Measurements from ENCODE around the gene NELL1.

The NELL1 gene

DNA sequence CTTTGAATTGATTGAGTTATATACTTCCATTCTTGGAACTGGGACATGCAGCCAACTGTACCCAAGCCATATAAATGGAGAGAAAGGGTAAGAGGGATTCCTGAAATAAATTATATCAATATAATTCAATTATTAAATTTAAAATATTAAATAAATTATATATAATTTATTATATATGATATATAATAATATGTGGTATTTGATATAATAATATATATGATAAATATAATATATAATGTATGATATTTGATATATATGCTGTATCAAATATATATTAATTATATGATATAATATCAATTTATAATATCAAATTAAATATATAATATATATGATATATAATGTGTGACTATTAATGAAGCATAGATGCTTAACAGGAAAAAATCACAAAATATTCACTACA lies 677.0 kb downstream of the NELL1 start:
- DNase-seq (ENCODE audit: low spot score), result no peak

DNA sequence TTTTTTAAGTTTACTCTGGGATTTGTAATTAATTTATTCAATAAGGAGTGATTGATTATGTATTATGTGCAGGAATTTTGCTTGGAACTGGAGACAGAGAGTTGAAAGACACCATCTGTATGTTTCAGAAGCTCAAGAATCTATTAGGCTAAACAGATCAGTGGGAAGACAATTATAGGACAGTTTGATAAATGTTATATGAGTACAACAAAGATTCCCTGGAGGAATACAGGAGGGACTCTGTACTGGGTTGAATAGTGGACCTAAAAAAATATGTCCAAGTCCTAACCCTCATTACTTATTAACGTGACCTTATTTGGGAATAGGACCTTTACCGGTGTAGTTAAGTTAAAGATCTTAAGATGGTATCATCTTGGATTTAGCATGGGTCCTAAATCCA lies 681.2 kb downstream of the NELL1 start:
- DNase-seq (ENCODE audit: low spot score), result no peak

DNA sequence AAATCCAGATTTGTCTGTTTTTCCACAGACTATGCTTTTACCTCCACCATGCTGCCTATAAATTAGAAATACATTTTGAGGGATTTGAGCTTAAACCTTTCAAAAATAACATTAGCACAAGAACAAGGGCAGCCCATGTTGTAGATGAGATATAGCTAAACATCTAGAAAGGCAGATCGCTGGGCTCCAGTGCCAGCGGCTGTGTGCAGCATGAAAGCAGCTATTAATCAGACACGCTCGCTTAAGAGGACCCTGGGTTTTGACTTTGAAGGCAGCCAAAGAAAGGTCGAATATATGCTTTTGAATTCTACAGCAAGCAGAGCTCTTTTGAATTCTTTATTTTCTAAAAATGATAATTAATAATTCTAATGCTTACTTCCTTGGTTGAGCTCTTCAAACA lies 684.0 kb downstream of the NELL1 start:
- DNase-seq (ENCODE audit: low spot score), result no peak

DNA sequence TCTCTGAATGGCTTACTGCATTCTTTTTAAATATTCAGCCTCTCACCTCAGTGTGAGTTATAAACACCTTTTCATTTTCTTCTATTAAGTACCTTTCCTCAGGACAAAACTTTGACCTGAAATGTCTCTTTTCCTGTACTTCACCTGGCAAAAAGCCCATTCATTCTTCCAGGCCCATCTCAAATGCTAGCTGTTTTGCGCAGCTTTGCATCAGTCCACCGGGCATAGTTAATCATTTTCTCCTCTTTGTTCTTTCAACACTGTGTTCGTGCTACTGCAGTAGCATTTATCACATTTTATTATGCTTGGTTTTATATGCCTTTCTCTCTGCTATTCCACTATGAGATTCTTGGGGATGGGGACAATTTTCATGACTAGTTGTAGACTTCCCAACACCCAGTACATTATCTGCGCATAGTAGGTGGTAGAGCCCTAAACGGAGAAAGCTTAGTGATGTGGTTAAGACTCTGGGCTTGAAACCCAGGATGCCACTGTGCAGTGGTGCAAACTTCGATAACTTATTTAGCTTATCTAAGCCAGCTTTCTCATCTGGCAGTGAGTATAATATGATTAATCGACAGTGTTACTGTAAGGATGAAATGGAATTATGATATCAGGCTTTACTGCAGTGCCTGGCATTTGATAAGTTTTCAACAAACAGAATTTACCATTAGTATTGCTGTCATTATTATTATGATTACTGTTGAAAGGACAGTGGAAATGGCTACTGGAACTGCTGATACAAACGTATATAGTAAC lies 695.7 kb downstream of the NELL1 start:
- no peak for DNase-seq (ENCODE audit: low spot score)

DNA sequence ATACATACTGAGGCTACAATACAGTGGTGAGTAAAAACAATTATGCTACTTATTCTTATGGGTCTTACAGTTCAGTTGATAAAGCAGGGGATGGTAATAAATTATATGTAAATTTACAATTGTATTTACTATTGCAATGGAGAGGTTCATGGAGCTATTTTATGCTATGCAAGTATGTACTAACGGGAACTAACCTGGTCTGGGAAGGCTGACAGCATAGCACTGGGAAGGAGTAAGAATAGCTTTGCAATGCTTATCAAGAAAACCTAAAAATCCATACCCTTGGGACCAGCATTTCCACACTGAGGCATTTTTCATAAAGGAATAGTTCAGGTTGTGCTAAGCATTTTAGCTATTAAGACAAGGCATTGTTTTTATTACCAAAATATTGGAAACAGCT lies 700.6 kb downstream of the NELL1 start:
- no peak for DNase-seq (ENCODE audit: low spot score)

DNA sequence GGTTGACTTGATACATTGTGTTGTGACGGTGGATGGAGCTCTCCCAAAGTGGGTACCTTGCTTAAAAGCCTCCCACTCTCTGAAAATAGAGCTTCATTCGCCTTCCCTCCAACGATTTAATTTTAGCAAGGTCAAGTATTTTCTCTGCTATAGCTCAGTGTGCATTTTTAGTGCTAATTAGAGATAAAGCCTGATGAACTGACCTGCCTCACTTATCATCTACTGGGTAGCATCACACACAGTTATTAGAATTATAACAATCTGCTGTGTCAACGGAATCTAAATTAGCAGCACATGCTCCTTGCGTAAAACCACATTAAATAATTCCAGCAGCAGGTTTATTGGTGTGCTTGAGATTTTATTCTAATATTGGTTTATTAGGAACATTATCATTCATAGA lies 701.7 kb downstream of the NELL1 start:
- DNase-seq (ENCODE audit: low spot score), result no peak

DNA sequence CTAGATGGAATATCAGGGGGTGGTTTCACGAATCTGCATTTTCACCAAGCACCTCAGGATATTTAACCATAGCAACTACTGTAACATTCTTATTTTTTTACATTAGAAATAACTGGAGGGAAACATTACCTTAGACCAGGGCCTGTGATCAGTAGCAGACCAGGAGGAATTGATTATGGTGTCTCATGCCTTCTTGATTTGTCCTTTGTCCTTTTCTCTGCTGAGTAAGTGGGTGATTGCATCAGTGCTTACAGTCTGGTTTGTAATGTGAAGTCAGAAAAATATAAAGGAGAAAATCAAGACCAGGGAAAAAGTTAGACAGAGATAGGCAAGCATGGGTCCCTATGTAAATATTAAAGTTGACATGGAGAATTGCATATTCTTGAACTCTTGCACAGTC lies 703.3 kb downstream of the NELL1 start:
- DNase-seq (ENCODE audit: low spot score), result no peak

DNA sequence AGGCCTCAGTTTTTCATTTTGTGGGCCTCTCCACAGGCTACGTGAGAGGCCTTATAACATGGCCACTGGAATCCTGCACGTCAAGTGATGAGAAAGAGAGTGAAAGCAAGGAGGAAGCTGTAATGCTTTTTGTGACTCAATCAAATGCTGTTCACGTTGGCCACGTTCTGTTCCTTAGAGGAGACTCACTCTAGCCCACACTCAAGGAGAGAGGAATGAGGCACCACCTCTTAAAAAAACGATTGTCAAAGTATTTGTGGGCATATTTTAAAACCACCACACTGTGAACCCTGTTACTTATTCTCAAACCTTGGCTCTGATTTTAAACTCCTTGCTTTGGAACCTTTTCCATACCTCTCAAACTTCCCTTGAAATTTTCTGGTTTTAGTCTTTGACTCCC lies 705.0 kb downstream of the NELL1 start:
- no peak for DNase-seq (ENCODE audit: low spot score)

DNA sequence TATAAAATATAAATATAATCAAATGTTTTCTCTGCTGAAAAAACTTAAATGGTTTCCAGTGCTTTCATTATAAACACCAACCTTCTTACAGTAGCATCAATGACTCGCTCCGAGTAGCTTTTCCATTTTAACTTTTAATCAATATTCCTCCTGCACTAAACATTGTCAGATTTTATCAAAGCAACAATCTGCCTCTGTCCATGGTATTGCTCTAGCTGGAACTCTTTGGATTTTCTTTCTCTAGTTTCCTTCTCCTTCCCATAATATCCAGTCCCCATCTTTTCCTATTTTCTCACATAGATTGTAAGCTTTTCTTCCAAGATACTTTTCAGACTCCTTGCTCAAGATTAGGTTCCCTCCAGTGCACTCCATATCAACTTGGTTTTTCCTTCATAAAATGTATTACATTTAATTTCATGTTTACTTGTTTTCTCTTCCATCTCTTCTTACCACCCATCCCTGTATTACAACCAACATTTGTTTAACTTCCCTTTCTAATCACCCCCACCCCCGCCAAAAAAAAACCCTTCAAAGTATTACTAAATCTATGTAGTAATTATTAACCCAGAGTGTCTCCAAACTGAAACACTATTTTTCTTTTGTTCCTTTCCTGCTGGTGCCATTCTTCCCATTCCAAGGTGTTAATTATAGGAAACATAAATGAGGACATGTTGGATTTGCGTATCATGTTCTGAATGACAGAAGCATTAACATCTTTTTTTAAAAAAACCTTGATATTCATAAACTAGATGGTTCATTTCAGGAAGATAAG lies 716.5 kb downstream of the NELL1 start:
- no peak for DNase-seq (ENCODE audit: low spot score)

DNA sequence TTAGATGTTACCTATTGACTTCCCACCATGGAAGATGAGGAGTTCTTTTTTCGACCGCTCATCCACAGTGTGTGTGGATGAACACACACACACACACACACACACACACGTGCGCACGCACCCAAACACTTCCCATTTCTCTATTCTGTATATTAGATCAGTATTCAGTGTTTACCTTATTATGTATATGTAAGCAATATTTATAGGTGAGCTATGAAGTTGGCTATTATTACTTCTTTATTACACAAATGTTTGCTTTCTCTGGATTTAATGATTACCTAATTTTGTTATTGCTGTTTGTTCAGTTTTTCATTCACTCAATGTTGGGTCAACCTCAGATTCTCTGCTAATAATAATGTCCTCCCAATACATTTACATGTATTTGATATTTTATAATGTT lies 721.0 kb downstream of the NELL1 start:
- DNase-seq (ENCODE audit: low spot score), result no peak

DNA sequence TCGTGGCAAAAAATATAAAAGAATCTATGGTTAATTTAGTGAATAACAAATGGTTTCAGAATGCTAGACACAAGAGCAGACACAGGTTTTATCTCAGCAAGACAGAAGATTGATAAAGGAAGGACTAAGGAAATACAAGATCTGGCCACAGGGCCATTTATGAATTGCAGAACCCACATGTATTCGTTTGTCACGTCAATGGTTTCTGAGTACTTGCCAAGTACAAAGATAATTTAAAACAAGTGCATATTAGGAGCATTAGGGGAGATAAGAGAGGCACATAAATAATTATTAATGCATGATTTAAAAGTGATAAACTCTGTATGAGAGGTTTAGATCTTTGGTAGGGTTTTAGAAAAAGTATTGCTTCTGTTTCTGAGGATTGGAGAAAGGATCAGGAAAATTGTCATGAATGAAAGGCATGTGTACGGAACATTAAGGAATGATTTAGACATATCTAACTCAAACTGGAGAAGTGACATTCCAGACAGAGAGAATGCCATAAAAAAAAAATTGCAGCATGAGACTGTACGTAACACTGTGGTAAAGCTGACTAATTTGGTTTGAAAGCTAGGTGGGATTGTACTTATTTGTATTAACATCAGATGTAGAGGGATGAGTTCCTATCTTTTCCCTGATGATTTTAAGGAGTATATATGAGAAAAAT lies 727.1 kb downstream of the NELL1 start:
- DNase-seq (ENCODE audit: low spot score), result no peak

DNA sequence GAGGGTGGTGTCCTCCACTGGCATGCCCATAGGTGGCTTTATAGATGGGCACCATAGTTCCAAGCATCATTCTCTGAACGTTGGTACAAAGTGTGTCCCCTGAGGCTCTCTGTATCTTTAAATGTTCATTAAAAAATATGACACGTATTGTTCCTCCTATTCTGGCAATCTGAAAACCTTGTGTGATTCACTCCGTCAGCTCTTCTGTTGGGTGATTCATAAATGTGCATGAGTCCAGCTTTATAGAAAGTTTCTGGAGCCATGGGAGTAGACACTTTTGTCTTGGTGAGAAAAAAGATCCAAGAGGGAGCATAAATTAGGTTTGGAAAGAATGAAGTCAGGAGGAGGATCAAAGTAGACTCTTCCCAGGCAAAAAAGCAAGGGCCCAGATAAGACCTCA lies 728.8 kb downstream of the NELL1 start:
- DNase-seq (ENCODE audit: low spot score), result no peak

DNA sequence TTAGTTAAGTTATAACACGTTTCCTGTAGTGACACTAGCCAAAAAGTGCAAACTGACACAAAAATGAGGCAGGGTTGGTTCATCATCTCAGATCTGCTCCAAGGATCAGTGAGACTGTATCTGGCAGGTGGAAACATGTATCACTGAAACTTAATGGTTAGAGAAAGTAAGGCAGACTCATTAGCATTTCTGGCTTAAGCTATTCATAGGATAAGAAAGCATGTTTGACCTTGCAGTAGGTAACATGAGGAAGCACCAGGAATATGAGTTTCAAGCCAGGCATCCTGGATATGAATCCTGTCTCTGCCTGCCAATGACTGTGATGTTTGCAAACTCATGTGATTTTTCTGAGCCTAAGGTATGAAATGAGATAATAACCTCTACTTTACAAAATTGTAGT lies 732.1 kb downstream of the NELL1 start:
- DNase-seq (ENCODE audit: low spot score), result no peak

DNA sequence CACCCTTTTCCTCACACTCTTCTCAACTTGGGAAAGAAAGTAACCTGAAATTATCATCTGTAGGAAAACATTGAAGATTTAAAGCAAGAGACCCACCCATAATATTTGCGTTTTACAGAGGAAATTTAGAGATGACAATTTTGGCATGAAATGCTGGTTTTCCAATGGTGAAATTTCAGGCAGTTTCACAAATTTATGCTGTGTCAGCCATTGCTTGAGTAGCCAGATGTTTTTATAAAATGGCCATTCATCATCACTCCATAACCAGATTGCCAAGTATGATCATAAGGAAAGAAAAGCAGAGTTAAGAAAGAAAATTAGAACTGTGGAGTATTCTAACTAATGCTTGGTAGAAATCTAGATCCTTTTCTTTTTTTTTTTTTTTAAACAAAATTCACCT lies 732.9 kb downstream of the NELL1 start:
- DNase-seq (ENCODE audit: low spot score), result no peak

DNA sequence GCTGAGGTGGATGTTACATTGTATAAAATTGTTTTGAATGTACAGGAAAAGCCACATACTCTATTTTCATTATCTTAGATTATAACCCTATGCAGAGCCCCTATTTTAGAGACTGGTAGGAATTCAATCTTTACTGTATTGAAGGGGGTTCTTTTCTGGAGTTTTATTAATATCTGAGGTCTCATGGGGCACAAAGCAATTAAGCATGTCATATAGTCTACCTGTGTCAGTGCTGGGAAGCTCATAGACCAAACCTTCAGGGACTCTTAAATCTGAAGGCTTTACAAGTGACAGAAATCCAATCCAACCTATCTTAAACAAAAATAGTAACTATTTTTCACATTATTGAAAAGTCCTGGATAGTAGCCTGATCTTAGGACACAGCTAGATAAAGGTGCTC lies 733.7 kb downstream of the NELL1 start:
- no peak for DNase-seq (ENCODE audit: low spot score)

DNA sequence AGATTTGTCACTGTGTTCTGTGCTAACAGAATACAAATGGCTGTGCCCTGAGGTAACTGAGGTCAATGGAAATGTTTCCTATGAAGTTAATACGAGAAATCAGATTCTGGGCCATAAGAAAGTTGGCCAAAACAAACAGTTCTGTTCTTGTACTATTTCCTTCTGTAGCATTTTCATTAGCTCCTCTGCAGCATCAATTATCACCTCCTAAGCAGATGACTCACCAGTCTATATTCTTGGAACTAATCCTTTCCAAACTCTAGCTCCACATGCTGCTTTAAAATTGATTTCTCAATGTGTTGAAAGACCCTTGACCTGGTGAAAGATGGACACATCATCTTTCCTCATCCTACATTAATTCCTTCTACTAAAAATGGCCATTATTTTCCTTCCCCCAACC lies 736.0 kb downstream of the NELL1 start:
- no peak for DNase-seq (ENCODE audit: low spot score)

DNA sequence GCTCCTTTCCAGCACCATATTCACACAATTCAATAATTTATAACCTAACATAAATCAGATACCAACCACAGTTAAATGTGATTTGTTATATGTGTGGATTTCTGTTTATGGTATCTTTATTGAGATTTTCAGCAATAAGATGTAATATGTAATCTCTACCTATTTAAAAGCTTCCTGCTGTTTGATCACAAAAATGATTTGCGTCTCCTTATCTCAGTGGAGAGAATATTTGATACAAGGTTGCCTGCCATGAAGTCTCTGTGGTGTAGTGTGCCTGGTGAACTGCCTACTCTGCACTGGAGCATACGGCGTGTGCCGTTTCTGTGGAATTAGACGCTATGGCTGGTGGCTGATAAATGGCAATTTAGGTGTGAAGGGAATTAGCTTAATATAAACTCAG lies 741.1 kb downstream of the NELL1 start:
- DNase-seq (ENCODE audit: low spot score), result no peak

DNA sequence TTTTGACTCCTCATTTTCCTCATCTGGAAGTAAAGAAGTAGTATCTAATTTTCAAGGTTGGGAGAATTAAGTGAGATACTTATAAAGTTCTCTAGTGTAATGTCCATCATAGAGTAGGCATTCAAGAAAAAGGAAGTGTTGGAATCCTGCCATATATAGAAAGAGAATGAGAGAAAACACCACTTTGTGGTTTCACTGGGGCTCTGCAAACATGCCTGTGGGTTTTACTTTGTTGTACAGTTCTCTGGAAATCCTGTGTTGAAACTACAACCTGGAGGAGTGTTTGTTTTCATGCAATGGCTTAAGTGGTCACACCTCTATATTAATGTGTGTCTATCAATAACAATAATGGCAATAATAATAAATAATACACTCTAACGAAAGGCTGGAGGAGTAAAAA lies 741.7 kb downstream of the NELL1 start:
- no peak for DNase-seq (ENCODE audit: low spot score)

DNA sequence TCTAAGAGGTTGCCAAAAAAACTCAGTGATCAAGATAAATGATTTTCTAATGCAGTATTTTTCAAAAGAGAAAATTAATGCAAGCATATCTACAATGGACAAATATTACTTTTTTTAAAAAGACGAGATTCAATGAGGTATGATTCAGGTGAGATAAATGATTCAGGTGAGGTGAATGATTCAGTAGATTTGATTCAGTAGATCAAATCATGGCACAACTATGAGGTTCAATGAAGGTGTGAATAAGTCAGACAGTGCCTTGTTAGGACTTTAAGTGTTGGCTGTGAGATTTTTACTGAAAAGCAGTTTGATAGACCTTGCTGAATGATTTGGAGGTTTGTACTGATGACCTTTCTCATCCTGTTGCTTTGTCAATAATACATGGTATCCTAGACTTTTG lies 742.2 kb downstream of the NELL1 start:
- DNase-seq (ENCODE audit: low spot score), result no peak

DNA sequence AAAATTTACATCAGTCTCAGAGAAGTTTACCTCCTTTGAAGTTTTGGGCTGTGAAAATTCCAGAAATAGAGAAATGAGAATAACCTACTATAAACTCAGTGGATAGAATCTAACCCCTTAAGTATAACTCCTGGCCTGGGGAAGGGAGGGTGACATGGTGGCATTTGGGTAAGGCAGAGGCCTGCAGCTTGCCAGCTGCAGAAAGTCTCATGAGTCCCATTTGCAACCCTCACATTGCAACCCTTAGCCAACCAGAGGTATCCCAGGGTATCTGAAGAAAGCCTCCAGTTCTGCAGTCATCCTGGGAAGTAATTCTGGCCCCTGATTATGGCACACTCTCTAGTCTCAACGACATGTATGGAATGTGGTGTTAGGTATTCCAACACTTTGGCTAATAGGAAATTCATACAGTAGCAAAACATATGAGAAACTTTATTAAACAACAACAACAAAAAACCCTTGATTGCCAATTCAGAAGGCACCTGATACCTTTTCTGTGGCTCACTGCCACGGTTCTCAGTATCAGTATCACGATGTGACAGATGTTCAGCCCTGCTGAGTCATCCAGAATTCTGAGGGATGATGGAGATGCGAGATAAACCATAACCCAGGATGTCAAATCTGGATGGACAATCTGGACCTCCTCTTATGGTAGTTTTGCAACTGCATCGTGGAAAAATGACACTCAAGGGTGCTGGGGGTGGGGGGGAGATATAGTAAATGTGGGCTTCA lies 743.4 kb downstream of the NELL1 start:
- DNase-seq (ENCODE audit: low spot score), result no peak

DNA sequence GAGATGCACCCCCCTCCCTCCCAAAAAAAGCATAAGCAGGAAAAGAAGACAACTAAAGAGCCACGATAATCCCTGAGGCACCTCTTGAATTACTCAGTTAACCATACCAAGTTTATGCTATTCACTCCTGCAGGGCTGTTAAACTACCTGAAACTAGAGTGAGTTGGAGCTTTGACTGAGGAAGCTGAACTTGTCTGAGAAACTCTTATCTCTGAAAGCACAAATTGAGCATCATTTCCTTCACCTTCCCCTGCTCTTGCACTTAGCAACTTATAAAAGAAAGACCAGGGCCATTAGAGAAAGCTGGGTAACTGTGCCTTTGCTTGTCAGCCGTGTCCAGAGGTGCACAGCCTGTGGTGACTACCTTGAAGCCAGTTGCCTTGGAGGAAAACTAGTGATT lies 745.6 kb downstream of the NELL1 start:
- no peak for DNase-seq (ENCODE audit: low spot score)

DNA sequence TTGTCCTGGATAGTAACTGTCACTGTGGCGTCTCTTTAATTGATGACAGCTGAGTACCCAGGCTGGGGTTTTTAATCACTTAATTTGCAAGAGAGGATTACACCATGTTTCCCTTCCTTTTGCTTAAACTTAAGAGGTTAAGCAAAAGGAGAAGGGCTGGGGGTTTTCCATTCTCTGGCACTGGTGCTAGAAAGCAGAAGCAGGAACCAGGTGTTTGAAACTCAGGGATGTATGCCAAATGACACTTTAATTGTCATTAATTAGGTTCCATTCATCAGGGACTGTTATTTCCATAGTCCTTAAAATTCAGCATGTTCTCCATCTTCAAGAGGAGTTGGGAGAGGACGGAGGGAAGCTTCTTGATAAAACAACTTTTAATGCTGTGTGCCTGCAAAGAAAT lies 746.2 kb downstream of the NELL1 start:
- no peak for DNase-seq (ENCODE audit: low spot score)

All from left forelimb (tissue), 1 donor.